RPMI8226 (cell line): ENCODE measurements around the gene REST.
"Not testable (repeated sequence)": the region's sequence is repeated elsewhere in the genome, so short reads cannot be mapped to it uniquely, and the experiment has no call there.

Experiments
- DNase-seq: peaks from one replicate; pipeline ENCODE4 v3.0.0-alpha.2; 2015

The REST gene

DNA sequence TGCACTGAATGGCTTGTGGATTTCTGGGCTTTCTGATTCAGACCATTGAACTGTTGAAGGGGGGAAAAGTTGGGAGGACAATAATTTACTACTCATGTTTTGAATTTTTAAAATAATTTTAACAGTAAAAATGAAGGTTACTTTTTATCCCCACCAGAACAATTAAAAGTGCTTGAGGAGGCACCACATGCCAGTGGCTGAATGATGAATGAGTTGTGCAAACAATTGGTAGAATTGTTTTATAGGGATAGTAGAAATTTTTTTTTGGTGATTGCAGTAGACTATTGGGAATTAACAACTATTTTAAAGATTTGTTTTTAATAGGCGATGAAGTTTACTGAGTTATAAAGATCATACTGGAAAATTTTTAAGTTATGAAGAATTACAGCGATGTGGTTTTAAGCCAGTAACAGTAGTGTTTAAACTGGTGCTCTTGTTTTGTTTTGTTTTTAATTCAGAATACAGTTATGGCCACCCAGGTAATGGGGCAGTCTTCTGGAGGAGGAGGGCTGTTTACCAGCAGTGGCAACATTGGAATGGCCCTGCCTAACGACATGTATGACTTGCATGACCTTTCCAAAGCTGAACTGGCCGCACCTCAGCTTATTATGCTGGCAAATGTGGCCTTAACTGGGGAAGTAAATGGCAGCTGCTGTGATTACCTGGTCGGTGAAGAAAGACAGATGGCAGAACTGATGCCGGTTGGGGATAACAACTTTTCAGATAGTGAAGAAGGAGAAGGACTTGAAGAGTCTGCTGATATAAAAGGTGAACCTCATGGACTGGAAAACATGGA, 2.7 kb downstream of the REST start:
- DNase-seq: peak; percentile 16

DNA sequence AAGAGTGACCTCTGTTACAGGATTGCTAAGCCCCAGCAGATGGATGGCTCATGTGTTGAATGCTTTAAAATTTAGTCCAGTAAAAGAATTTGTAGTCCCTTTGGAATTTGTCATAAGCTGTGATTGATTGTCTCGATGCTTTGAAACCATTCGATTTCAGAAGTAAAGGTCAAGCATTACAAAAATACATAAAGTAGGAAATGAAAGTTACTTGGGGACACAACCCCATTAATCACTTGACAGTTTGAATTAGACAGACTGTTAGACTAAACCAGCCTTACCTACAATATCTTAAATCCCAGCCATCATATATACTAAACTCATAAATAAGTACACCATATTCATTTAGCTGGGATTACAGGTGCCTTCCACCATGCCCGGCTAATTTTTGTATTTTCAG, 6.6 kb downstream of the REST start:
- DNase-seq: no peak

- not testable (repeated sequence) for DNase-seq
These were observed 7.3 kb downstream of the REST start for GRCh38 chr4:56914977-56915376.

- no peak for DNase-seq
These were observed 19.5 kb downstream of the REST start for GRCh38 chr4:56927196-56927595.

DNA sequence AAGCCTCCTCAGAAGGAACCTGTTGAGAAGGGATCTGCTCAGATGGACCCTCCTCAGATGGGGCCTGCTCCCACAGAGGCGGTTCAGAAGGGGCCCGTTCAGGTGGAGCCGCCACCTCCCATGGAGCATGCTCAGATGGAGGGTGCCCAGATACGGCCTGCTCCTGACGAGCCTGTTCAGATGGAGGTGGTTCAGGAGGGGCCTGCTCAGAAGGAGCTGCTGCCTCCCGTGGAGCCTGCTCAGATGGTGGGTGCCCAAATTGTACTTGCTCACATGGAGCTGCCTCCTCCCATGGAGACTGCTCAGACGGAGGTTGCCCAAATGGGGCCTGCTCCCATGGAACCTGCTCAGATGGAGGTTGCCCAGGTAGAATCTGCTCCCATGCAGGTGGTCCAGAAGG, 22.9 kb downstream of the REST start:
- no peak for DNase-seq

- no peak for DNase-seq
These were observed 24.2 kb downstream of the REST start for GRCh38 chr4:56931924-56932323.

DNA sequence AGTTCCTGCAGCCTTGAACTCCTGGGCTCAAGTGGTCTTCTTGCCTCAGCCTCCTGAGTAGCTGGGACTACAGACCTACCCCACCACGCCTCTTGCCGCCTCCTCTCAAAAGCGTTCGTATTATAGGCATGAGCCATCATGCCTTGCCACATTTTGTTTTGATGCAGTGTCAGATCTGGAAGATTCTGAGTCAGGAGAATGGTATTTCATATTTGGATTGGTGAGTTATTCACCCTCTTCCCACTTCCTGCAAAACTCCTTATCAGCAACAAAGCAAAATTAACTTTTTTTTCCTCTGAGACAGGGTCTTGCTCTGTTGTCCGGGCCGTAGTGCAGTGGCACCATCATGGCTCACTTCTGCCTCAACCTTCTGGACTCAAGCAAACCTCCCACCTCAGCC, 29.6 kb downstream of the REST start:
- DNase-seq: no peak

GRCh38 chr4:56939826-56940225, 32.1 kb downstream of the REST start:
- not testable (repeated sequence) for DNase-seq

DNA sequence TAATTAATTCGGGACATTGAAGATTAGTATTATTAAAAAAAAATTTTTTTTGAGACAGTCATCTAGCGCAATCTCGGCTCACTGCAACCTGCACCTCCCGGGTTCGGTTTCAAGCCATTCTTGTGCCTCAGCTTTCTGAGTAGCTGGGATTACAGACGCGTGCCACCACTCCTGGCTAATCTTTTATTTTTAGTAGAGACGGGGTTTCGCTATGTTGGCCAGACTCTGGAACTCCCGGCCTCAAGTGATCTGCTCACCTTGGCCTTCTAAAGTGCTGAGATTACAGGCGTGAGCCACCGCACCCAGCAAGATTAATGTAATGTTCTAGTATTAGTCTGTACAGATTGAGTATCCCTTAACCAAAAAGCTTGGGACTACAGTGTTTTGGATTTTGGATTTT, 32.7 kb downstream of the REST start:
- DNase-seq: no peak

DNA sequence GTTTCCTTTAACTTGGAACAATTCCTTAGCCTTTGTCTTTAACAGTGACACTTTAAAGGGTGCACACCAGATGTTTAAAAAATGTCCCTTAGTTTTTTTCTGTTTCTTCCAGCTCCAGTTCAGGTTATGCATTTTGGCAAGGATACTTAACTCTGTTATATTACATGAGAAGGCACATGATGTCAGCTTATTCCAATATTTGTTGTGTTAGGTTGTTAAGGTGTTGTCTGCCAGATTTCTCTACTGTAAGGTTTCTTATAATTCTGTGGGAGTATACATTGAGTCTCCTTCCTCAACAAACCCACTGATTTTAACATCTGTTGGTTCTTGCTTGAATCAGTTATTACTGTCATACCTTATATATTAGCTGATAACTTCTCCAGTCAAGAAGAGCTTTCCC, 33.3 kb downstream of the REST start:
- no peak for DNase-seq

GRCh38 chr4:56941403-56941802, 33.7 kb downstream of the REST start:
- DNase-seq: no peak

DNA sequence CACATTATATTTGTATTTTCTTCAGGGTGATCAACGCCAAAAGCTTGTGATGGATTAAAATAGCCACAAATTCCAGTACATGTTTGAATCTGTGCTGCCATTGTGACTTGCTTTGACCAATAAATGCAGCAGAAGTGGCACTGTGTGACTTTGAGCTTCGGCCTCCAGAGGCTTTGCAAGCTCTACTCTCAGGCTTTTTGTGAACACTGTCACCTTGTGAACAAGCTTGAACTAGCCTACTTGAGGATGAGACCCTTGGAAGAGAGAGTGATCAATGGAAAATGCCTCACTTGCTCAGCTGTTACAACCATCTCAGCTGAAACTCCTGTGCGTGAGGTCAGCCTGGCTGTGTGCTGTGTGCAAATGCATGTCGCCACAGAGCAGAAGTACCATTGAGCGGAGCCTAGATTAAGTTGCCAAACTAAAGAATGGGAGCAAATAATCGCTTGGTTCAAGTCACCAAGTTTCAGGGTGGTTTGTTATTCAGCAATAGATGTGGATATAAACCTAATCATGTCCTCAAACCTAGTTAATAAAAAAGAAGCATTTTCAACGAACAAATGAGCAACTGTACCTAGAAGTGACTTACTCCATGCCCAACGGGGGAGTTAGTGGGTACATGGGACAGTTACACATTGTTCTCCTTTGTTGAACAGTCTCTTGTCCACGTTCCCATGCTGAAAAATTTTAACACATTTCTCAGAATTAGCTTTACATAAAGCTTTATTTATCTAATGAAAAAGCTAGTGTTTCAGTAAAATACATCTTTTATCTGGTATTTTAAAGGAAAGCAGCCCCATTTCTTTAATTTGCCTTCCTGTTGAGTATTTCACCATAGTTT, 46.2 kb downstream of the REST start:
- DNase-seq: no peak

- DNase-seq: no peak
These were observed 50.4 kb downstream of the REST start for GRCh38 chr4:56958111-56958517.

DNA sequence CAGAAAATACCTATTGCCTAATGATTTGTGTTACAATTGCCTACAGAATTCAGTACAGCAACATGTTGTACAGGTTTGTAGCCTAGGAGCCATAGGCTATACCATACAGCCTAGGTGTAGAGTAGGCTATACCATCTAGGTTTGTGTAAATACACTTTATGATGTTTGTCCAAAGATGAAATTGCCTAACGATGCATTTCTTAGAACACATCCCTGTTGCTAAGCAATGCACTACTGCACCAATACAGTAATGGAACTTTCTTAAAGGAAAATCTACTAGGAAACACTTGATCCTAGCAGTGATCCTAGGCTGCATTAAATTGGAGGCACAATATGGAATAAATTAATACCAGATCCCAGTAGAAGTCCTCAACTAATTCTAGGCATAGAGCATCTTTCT, 51.4 kb downstream of the REST start:
- DNase-seq: no peak

DNA sequence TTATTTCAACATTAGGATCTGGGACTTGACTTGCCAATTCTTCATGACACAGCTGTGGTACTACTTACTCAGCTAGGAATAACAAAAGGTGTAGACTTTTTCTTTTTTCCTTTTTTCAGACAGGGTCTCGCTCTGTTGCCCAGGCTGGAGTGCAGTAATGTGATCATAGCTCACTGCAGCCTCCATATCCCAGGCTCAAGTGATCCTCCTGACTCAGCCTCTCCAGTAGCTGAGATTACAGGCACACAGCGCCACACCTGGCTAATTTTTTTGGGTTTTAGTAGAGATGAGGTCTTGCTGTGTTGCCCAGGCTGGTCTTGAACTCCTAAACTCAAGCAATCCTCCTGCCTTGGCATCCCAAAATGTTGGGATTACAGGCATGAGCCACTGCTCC, 53.4 kb downstream of the REST start:
- DNase-seq: no peak

GRCh38 chr4:56971383-56971782, 63.7 kb downstream of the REST start:
- DNase-seq: no peak

- DNase-seq: no peak
These were observed 64.7 kb downstream of the REST start for GRCh38 chr4:56972389-56972788.

GRCh38 chr4:56972809-56973208, 65.1 kb downstream of the REST start:
- no peak for DNase-seq

- no peak for DNase-seq
These were observed 65.6 kb downstream of the REST start for GRCh38 chr4:56973336-56973735.

DNA sequence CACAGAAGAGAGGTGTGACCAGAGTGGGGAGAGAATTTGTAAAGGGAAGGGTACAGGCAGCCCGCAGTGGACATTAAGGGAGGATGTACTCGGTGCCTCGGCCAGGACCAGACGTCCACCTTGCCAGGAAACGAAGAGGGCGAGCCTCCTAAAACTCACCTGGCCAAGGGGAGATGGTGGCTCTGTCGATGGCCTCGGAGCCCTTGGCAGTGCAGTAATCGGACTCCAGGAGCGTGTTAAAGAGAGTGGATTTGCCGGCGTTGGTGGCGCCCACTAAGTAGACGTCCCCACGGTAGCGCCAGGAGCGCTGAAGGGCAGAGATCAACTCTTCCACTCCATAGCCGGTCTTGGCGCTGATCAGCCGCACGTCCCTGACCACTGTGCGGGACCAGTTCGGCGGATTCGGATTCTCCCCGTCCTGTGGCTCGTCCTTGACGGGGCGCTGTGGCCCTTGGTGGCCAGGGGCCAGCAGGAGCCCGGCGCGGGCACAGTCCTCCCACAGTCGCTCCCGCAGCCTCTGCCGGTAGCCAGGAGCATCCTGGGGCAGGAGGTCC, 68.7 kb downstream of the REST start:
- peak; percentile 8 for DNase-seq

DNA sequence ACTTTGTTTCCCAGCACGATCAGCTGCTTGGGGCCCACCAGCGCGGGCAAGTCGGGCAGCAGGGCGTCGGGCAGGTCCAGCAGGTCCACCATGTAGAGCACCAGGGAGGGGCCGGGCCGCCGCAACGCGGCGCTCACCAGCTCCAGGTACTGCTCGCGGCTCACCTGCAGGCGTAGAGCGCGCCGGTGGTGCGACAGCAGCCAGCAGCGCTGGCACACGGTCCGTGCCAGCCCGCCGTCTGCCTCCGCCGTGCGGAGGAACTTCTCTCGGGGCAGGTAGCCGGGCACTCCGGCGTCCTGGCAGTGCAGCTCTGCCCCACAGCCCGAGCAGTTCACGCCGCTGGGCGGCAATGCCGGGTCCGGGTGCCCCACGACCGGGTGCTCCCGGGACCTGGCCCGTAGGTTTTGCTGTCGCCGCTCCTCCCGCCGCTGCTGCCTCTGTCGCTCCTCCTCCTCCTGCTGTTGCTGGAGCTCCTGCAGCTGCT, 69.2 kb downstream of the REST start:
- peak; percentile 67 for DNase-seq

DNA sequence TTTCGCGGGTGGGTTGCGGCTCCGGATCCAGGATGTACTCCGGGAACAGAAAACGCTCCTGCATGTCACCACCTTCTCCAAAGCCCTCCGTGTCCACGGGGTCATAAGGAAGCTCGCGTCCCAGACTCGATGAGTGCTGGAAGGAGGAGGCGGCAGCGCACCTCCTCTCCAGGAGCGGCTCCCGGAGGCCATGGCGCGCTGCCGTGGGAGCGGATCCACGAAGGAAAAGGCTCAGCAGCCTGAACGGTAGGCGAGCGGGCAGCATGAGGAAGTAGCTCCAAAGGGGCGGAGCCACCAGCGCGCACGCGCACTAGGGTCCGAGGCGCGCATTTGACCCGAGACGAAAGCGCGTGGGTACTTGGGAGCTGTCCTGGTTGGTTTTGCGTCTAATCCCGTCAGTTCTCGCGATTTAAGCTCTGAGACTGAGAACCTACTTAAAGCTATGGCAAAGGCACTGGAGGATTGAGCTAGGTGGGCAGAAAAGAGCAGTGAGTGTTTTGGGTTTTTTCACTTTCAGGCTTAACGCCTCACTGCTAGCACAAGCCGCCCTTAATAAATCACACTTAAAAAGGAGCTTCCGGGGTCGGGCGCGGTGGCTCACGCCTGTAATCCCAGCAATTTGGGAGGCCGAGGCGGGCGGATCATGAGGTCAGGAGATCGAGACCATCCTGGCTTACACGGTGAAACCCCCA, 69.8 kb downstream of the REST start, which contains the start of gene NOA1:
Gene NOA1 (minus strand): TSS at position 286 of the 692 bp plus-strand sequence. CDS start 21 bp downstream, at position 265.
- DNase-seq: peak; percentile 94

GRCh38 chr4:56978750-56979303, 71.1 kb downstream of the REST start, which contains the start of gene POLR2B:
TSS of gene POLR2B (plus strand) at chr4:56978896. CDS start at chr4:56978986, 90 bp downstream.
- peak; percentile 96 for DNase-seq
